ENCODE measurements around the gene DNAJC12. TPM values are rescaled to one million over a fixed set of nuclear protein-coding genes. Genes with fewer than 3 reads are reported as not detected.

The DNAJC12 gene
- total and polyA plus RNA-seq, 2 of the 8 experiments (the other 6 are each of a cell fraction or from before 2014, with no cell fraction given) = 0.86 to 4.2 TPM

DNA sequence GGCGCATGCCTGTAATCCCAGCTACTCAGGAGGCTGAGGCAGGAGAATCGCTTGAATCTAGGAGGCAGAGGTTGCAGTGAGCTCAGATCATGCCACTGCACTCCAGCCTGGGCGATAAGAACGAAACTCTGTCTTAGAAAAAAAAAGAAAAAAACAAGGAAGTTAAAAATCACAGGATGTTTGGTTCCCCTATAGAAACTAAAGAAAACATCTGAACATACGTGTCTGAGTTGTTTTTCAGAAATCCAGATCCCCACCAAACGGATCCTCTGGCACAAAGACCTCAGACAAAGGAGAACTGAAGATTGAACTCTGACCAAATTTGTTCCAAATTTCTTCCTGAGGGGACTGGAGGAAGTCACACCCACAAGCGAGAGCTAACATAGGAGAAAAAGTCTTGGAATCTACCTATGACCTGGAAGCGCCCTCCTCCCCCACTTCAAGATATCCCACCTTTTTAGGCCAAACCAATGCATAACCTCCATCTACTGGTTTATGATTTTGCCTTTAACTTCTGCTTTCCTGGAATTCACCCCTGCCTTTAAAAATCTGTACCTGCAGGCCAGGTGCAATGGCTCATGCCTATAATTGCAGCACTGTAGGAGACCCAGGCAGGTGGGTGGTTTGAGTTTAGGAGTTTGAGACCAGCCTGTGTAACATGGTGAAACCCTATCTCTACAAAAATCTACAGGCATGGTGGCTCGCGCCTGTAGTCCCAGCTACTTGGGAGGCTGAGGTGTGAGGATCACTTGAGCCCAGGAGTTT is 26.8 kb upstream of the DNAJC12 start (continued):
- TF ChIP-seq JUND (IDR thresholded peaks at IDR 0.05; ENCODE audit: low read length) (no peak), ZNF274 (IDR thresholded peaks at IDR 0.05; ENCODE audit: borderline replicate concordance, extremely low read depth, low read length) (no peak), TAF1 (IDR thresholded peaks at IDR 0.05; ENCODE audit: low read depth, low read length) (no peak), SAP30 (IDR thresholded peaks at IDR 0.05; ENCODE audit: insufficient read depth, insufficient replicate concordance, low read length) (no peak)
- TF ChIP-seq, protein P1, sequence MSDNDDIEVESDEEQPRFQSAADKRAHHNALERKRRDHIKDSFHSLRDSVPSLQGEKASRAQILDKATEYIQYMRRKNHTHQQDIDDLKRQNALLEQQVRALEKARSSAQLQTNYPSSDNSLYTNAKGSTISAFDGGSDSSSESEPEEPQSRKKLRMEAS (IDR thresholded peaks at IDR 0.05) = no peak
- TF ChIP-seq, protein P2, sequence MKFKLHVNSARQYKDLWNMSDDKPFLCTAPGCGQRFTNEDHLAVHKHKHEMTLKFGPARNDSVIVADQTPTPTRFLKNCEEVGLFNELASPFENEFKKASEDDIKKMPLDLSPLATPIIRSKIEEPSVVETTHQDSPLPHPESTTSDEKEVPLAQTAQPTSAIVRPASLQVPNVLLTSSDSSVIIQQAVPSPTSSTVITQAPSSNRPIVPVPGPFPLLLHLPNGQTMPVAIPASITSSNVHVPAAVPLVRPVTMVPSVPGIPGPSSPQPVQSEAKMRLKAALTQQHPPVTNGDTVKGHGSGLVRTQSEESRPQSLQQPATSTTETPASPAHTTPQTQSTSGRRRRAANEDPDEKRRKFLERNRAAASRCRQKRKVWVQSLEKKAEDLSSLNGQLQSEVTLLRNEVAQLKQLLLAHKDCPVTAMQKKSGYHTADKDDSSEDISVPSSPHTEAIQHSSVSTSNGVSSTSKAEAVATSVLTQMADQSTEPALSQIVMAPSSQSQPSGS (IDR thresholded peaks at IDR 0.05; ENCODE audit: low read length) = no peak
